ENCODE data around the gene SMARCA2.

GRCh38 chr9:1982074-1982473 lies 33.1 kb upstream of the SMARCA2 start:
- TF ChIP-seq CTCF (IDR thresholded peaks at IDR 0.05) (no peak), EZH2 (IDR thresholded peaks at IDR 0.05; ENCODE audit: borderline replicate concordance, insufficient read depth, low read depth, low read length, poor library complexity, severe bottlenecking) (no peak)
